ENCODE measurements around the gene TNXB.

GRCh38 chr6:32146687-32147086, 37.5 kb upstream of the TNXB start:
- no peak for TF ChIP-seq EP300 (IDR thresholded peaks at IDR 0.05)
- TF ChIP-seq, protein P1, sequence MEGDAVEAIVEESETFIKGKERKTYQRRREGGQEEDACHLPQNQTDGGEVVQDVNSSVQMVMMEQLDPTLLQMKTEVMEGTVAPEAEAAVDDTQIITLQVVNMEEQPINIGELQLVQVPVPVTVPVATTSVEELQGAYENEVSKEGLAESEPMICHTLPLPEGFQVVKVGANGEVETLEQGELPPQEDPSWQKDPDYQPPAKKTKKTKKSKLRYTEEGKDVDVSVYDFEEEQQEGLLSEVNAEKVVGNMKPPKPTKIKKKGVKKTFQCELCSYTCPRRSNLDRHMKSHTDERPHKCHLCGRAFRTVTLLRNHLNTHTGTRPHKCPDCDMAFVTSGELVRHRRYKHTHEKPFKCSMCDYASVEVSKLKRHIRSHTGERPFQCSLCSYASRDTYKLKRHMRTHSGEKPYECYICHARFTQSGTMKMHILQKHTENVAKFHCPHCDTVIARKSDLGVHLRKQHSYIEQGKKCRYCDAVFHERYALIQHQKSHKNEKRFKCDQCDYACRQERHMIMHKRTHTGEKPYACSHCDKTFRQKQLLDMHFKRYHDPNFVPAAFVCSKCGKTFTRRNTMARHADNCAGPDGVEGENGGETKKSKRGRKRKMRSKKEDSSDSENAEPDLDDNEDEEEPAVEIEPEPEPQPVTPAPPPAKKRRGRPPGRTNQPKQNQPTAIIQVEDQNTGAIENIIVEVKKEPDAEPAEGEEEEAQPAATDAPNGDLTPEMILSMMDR (IDR thresholded peaks at IDR 0.05), result no peak

Data from esophagus muscularis mucosa (tissue), 3 donors.